Measurements from ENCODE around the gene MAP4K5.

The MAP4K5 gene

DNA sequence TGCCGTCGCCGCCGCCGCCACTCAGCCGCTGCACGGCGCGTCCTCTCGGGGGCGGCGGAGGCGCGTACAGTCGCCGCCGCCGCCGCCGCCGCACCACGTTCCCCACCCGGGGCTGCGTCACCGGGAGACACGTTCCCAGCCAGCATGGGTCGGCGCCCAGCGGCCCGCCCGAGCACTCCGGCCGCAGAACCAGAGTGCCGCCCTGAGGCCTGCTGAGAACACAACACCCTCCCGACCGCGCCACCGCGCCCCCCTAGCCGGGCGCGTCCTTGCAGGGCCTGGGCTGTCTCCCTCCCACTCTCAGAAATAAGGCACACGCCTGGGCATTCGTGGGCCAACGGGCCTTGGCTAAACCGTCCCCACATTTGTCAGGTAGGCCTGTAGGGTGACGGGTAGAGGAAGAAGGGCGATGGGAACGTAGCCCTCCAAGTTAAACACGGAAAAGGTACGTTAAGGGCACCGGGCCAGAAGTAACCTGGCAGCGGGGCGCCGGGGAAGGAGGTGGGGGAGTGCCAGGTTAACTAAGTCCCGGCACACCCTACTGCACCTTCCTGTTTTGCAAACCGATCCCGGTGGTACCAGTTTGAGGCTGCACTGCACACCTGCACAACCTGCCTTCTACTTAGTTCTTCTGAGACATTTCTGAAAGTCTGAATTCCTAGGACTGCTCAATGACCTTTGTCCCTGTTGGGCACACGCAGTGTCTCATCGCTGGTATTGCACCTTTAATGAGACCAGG, at the start of gene MAP4K5:
MAP4K5 (minus strand) TSS at position 68 of the 739 bp plus-strand sequence. CDS start 520 bp downstream, outside the sequence.
- TF ChIP-seq, protein P1, sequence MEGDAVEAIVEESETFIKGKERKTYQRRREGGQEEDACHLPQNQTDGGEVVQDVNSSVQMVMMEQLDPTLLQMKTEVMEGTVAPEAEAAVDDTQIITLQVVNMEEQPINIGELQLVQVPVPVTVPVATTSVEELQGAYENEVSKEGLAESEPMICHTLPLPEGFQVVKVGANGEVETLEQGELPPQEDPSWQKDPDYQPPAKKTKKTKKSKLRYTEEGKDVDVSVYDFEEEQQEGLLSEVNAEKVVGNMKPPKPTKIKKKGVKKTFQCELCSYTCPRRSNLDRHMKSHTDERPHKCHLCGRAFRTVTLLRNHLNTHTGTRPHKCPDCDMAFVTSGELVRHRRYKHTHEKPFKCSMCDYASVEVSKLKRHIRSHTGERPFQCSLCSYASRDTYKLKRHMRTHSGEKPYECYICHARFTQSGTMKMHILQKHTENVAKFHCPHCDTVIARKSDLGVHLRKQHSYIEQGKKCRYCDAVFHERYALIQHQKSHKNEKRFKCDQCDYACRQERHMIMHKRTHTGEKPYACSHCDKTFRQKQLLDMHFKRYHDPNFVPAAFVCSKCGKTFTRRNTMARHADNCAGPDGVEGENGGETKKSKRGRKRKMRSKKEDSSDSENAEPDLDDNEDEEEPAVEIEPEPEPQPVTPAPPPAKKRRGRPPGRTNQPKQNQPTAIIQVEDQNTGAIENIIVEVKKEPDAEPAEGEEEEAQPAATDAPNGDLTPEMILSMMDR (IDR thresholded peaks at IDR 0.05; ENCODE audit: borderline replicate concordance, insufficient read depth, low read depth, low read length) = peak; percentile 96
- H3K4me3 ChIP-seq (ENCODE audit: low read depth, low read length) = peak within 1 kb of the TSS; percentile 97

DNA sequence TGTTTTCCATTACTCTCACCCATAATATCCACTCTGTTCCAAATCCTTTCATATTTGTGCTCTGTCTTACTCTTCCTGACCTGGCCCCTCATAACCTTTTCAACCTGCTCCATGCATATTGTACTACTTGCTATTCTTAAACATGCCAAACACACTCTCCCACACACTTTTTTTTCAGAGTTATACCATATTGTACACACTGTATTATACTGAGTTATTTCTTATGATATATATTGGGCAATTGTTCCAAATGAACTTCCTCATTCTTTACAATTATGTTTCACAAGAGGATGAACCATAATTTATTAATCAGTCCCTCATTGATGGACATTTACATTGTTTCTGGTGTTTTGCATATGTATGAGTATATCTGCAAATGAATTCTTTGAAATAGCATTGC, 46.1 kb upstream of the MAP4K5 start:
- TF ChIP-seq, protein P1 (IDR thresholded peaks at IDR 0.05; ENCODE audit: borderline replicate concordance, insufficient read depth, low read depth, low read length) = no peak
- no peak overlapping the region for H3K4me3 ChIP-seq (ENCODE audit: low read depth, low read length)

DNA sequence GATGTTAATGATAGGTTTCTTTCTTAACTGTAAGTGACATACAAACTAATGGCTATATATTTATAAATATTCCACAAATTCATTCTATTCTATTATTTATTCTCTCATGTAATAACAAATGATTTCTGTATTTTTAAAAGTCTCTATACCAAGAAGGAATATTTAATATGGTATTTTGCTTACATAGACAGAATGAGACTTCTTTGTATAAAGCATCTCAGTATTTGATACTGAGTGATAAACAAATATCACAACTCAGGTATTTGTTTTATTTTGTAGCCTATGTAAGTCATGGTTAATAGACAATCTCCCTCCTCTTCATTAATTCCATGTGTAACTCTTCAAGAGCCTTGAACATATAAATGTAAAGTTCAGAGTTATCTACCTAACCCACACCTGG, 45.6 kb upstream of the MAP4K5 start:
- no peak overlapping the region for H3K4me3 ChIP-seq (ENCODE audit: low read depth, low read length)
- TF ChIP-seq, protein P1 (IDR thresholded peaks at IDR 0.05; ENCODE audit: borderline replicate concordance, insufficient read depth, low read depth, low read length) = no peak

DNA sequence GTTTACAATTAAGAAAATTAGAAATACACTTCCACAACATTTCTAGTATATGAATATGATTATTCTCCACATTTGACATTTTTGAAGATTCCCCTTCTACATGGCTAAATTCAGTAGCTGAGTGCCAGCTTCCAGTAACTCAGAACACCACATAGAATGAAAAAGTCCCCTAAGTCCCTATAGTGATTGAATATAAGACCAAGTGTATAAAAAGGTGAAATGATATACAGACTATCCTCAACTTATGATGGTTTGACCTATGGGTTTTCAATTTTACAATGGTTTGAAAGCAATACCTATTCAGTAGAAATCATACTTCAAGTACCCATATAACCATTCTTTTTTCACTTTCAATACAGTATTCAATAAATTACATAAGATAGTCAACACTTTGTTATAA, 43.4 kb upstream of the MAP4K5 start:
- no peak overlapping the region for H3K4me3 ChIP-seq (ENCODE audit: low read depth, low read length)
- TF ChIP-seq, protein P1 (IDR thresholded peaks at IDR 0.05; ENCODE audit: borderline replicate concordance, insufficient read depth, low read depth, low read length) = no peak

DNA sequence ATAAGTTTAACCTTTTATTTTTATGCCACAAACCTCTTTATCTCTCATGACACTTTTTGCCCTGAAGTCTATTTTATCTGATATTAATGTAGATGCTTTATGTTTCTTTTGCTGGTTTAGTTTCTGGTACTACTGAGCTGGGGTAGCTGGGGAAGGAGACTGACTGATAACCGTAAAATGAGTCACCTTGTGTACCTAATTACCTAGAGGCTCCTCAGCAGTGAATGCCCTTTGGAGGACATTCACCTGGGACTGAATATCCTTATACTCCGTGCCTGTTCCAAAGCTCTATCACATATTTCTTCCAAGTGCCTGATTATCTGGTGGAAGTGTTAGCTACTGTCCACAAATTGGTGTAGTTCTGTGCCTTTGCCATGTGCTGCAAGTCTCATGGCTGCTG, 41.5 kb upstream of the MAP4K5 start:
- no peak overlapping the region for H3K4me3 ChIP-seq (ENCODE audit: low read depth, low read length)
- TF ChIP-seq, protein P1 (IDR thresholded peaks at IDR 0.05; ENCODE audit: borderline replicate concordance, insufficient read depth, low read depth, low read length) = no peak

DNA sequence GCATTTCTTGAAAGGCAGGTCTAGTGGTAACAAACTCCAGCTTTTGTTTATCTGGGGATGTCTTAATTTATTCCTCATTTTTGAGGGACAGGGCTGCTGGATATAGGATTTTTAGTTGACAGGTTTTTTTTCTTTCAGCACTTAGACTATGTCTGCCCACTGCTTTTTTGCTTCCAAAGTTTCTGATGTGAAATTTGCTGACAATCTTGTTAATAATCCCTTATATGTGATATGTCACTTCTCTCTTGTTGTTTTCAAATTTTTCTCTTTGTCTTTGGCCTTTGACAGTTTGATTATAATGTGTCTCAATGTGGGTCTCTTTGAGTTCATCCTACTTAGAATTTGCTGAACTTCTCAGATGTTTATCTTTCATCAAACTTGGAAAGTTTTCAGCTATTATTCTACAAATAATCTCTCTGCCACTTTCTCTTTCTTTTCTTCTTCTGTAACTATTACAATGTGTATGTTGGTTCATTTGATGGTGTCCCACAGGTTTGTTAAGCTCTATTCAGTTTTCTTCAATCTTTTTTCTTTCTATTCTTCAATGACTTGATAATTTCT, 37.4 kb upstream of the MAP4K5 start:
- TF ChIP-seq, protein P1 (IDR thresholded peaks at IDR 0.05; ENCODE audit: borderline replicate concordance, insufficient read depth, low read depth, low read length) = no peak
- no peak overlapping the region for H3K4me3 ChIP-seq (ENCODE audit: low read depth, low read length)

DNA sequence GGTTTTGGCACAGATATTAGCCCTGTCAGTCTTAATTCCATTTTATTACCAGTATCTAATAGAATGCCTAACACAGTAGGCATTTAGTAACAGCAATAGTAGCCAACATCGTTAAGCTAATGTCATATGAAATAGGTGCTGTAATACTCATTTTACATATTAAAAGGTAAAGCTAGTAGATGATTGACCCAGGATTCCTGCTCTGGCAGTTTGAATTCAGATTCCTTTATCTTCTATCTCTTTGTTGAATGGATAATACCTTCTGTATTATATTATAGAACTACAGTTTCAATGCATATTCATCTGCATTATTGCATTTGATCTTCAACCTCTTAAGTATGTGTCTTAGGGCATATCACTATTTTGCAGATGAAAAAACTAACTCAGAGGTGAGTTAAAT, 30.5 kb upstream of the MAP4K5 start:
- H3K4me3 ChIP-seq (ENCODE audit: low read depth, low read length) = no peak overlapping the region
- TF ChIP-seq, protein P1 (IDR thresholded peaks at IDR 0.05; ENCODE audit: borderline replicate concordance, insufficient read depth, low read depth, low read length) = no peak

Data from GM12875 (cell line).